DMS153 treated with DMSO at 0.1 percent for 48 hours (cell line): Measurements from ENCODE around the gene ZKSCAN1.
"Not testable (repeated sequence)": the region's sequence is repeated elsewhere in the genome, so short reads cannot be mapped to it uniquely, and the experiment has no call there.

Experiments used
- DNase-seq: peaks from one replicate; lab custom pipeline; 2025; ENCODE audit not compliant: unreplicated experiment; lab: John Stamatoyannopoulos, UW

Gene ZKSCAN1

GRCh38 chr7:100000239-100000638, 15.2 kb upstream of the ZKSCAN1 start:
- no peak for DNase-seq

GRCh38 chr7:100003711-100004661, 11.4 kb upstream of the ZKSCAN1 start:
- DNase-seq: peak; percentile 87

GRCh38 chr7:100007887-100008286, 7.5 kb upstream of the ZKSCAN1 start:
- no peak for DNase-seq

DNA sequence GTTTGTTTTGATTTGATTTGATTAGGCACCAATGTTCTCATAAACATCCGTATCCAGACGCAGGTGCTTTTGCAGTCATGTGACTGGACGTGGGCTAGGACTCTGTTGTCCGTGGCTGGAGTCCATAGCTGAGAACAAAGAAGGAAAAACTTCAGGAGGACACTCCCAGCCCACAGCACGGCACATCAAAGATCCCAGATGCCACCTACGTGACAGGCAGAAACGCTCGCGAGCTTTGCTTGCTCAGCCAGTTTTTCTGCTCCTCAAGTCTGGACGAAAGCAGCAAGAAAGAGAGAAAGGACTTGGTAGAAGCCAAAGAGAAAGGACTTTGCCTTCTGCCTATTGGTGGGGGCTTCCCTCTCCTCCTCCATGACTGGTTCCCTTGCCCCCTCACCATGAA, 6.9 kb upstream of the ZKSCAN1 start:
- no peak for DNase-seq

GRCh38 chr7:100009952-100010351, 5.4 kb upstream of the ZKSCAN1 start:
- DNase-seq: not testable (repeated sequence)

GRCh38 chr7:100010901-100011300, 4.5 kb upstream of the ZKSCAN1 start:
- no peak for DNase-seq

DNA sequence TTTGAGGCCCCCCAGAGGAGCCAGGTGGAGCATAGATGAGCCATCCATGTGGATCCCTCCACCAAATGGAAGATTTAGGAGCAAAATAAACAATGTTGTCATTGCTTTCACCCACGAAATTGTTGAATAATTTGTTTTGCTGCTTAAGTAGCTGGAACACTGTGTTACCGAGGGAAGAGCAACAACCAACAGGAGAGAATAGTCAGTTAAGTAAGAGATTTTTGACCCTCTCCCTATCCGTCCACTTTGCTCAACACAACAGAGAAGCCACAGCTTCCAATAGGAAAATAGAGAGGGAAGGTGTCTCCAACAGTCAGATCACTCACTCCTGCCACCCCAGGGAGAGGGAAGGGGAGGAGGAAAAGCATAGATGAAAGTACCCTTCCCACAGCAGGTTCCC, 3.9 kb upstream of the ZKSCAN1 start:
- DNase-seq: no peak

DNA sequence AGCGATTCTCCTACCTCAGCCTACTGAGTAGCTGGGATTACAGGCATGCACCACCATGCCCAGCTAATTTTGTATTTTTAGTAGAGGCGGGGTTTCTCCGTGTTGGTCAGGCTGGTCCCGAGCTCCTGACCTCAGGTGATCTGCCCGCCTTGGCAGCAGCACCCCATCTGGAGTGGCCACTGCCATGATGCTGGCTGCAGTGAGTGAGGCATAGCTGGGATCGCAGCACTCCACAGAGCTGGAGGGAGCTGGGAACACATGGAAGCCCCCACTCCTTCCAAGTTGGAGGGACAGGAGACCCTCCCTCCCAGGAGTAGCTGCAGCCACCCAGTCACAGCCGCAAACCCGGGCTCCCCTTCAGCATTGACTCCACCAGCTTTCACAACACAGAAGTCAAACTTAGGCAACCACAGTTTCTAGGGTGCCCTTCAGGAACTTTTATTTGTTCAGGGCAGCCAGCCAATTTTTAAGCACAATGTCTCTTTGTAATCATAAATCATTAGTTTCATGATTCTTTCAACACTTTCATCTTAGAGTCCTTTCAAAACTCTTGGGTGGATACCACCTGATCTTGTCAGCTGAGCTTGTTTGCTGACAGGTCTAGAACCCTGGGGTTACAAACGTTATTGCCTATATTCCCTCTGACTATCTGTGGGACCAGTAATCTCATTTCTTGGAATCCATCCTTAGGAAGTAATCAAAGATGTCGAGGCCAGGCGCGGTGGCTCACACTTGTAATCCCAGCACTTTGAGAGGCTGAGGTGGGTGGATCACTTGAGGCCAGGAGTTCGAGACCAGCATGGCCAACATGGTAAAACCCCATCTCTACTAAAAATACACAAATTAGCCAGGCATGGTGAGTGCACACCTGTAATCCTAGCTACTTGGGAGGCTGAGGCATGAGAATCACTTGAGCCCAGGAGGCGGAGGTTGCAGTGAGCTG, 2.7 kb upstream of the ZKSCAN1 start:
- DNase-seq: not testable (repeated sequence)

DNA sequence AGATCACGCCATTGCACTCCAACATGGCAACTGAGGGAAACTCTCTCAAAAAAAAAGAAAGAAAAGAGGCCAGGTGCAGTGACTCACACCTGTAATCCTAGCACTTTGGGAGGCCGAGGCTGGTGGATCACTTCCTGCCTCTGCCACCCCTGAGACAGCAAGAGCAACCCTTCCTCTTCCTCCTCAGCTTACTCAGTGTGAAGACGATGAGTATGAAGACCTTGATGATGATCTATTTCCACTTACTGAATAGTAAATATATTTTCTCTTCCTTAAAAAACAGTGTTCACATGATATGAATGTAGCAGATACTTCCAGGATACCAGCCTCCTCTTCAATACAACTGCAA, 2.1 kb upstream of the ZKSCAN1 start:
- no peak for DNase-seq

- DNase-seq: no peak
These were observed 962 bp downstream of the ZKSCAN1 start for GRCh38 chr7:100016215-100016901.

GRCh38 chr7:100017300-100017699, 1.9 kb downstream of the ZKSCAN1 start:
- no peak for DNase-seq

- DNase-seq: no peak
These were observed 2.5 kb downstream of the ZKSCAN1 start for GRCh38 chr7:100017875-100018274.

GRCh38 chr7:100019908-100020307, 4.5 kb downstream of the ZKSCAN1 start:
- no peak for DNase-seq

- no peak for DNase-seq
These were observed 5.9 kb downstream of the ZKSCAN1 start for GRCh38 chr7:100021297-100021696.

DNA sequence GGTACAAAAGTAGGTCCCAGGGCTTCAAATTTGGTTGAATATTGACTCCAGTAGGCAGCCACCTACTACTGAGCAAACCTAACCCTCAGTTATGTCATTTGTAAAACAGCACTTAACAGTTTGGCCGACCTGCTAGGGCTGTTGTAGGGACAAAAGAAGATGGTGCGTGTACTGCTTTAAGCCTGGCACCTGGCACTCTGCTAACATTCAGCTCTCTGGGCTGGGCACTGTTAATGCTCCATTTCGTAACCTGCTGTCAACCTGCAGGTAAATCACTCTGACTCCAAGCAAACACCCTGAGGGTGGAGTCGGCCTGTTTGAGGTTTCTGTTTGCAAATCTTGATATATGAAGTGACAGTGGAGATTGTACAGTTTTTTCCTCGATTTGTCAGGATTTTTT, 7.2 kb downstream of the ZKSCAN1 start:
- no peak for DNase-seq

- DNase-seq: no peak
These were observed 8.1 kb downstream of the ZKSCAN1 start for GRCh38 chr7:100023526-100023925.

DNA sequence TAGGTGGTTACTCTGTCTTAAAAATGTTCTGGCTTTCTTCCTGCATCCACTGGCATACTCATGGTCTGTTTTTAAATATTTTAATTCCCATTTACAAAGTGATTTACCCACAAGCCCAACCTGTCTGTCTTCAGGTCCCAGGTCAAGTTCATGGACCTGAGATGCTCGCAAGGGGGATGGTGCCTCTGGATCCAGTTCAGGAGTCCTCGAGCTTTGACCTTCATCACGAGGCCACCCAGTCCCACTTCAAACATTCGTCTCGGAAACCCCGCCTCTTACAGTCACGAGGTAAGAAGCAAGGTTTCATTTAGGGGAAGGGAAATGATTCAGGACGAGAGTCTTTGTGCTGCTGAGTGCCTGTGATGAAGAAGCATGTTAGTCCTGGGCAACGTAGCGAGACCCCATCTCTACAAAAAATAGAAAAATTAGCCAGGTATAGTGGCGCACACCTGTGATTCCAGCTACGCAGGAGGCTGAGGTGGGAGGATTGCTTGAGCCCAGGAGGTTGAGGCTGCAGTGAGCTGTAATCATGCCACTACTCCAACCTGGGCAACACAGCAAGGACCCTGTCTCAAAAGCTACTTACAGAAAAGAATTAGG, 8.7 kb downstream of the ZKSCAN1 start:
- no peak for DNase-seq

DNA sequence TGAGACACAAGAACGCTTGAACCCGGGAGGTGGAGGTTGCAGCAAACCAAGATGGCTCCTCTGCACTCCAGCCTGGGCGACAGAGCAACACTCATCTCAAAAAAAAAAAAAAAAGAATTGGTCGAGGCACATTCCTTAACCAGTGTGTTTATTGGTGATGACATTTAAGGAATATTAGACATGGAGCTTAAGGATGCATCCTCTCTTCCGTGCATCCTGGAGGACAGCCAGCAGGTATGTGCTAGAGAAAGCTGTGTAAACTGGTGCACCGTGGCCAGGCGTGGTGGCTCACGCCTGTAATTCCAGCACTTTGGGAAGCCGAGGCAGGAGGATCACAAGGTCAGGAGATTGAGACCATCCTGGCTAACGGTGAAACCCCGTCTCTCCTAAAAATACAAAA, 11.8 kb downstream of the ZKSCAN1 start:
- no peak for DNase-seq

DNA sequence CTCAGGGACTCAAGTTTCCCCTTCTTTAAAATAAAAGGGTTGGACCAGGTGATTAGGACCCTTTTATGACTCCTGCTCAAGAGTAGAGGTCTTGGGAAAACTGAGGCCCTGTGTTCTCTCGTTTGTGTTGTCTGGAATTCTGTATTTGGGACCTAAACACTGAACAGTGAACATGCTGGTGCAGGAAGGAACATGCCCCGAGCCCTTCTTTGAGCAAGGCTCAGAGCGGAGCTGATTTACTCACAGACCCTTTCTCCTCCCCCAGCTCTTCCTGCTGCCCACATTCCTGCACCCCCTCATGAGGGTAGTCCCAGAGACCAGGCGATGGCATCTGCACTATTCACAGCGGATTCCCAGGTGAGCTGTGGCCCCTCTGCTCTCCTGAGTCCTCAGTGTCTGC, 14.2 kb downstream of the ZKSCAN1 start:
- DNase-seq: no peak

GRCh38 chr7:100033526-100033925, 18.1 kb downstream of the ZKSCAN1 start:
- DNase-seq: no peak
